SJSA1 (cell line): ENCODE measurements around the gene NCKAP5. TPM values are rescaled to one million over a fixed set of nuclear protein-coding genes. Genes with fewer than 3 reads are reported as not detected.

ENCODE experiments used
- DNase-seq, 2 experiments: peaks; one replicate each; pipeline ENCODE4 v3.0.0-alpha.2; 2015 to 2020; ENCODE audit warnings: low spot score in 2 of 2, low read depth in 1 of 2
- H3K27ac ChIP-seq: fragments of 250-450 bp; sonication (Bioruptor Pico); 2 replicates; pipeline ENCODE4 v1.5.1; 2020; ENCODE audit warnings: mild to moderate bottlenecking, moderate library complexity
- H3K27me3 ChIP-seq: fragments of 250-450 bp; sonication (Bioruptor Pico); replicated peaks from 2 replicates; pipeline ENCODE4 v1.5.1; 2020; ENCODE audit warnings: mild to moderate bottlenecking, moderate library complexity
- H3K36me3 ChIP-seq: fragments of 250-450 bp; sonication (Bioruptor Pico); 2 replicates; pipeline ENCODE4 v1.5.1; 2020; ENCODE audit warnings: mild to moderate bottlenecking
- H3K4me1 ChIP-seq: fragments of 250-450 bp; sonication (Bioruptor Pico); replicated peaks from 2 replicates; pipeline ENCODE4 v1.6.1; 2021; ENCODE audit warnings: mild to moderate bottlenecking
- H3K4me3 ChIP-seq: fragments of 250-450 bp; sonication (Bioruptor Pico); 2 replicates; pipeline ENCODE4 v1.5.1; 2020; ENCODE audit warnings: mild to moderate bottlenecking
- H3K9me3 ChIP-seq: fragments of 250-450 bp; sonication (Bioruptor Pico); replicated peaks from 2 replicates; pipeline ENCODE4 v1.5.1; 2020; ENCODE audit warnings: mild to moderate bottlenecking
- total RNA-seq: library from RNA; depleted of rRNA; stranded (reverse); fragments of >200 nt; shearing (Covaris generic); gene quantifications from 2 replicates; pipeline ENCODE4 v1.2.3, GENCODE V29; 2014

Gene NCKAP5
- total RNA-seq, 1 experiment from 2014 or later, result 2.5 TPM

DNA sequence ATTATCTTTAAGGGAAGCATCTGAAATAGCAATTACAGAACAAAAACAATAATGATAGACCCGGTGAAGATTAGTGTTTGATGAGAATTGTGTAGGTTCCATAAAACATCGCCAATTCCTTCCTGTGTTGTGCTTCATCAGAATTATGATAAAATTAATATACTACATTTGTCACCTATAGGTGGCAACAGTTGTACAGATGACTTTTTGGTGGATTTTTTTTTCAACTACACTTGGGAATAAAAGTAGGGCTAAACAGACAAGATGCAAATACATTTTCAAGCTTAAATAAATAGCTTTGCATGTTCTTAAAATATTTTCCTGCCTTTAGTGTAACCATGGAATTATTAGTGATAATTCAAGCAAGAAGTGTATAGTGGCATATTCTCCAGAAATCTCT, 891.3 kb downstream of the NCKAP5 start:
- no peaks in the 10 kb centered on the region for H3K36me3 ChIP-seq
- no peaks in the 10 kb centered on the region for H3K27me3 ChIP-seq
- H3K4me3 ChIP-seq, result no peak overlapping the region
- H3K27ac ChIP-seq, result no peak overlapping the region
- H3K9me3 ChIP-seq, result no peaks in the 10 kb centered on the region
- DNase-seq, result no peak
- peaks cover 30% of the 10 kb centered on the region for H3K4me1 ChIP-seq

DNA sequence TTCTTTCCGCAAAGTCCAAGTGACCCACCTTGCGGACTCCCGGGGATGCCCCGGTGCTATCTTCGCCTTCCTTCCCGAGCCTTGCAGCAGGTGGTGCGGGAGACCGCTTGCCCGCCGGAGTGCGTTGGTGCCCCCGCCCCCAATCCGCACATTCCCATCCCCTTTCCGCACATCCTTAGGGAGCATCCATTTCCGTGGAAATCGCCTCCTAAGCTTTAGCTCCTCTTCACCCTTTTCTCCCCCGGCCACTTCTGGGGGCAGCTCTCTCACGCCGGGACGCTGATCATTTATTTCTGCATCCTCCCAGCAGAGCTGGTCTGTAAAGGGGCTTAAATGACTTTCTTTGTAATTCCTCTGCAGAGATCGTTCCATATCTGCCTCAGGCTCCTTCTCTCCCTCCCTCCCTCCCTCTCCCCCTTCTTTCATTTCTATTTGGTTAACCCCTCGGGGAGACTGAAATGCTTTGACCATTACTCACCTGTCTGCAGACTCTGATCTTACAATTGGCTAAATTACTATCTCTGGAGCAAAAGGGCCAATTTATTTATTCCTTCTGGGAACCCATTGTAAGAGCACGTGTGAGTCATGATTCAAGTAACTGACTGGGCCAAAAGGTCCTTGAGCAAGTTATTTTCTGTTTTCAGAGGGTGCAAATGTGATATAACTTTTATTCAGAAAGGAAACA, 897.0 kb downstream of the NCKAP5 start:
- Histone ChIP-seq H3K36me3 (peaks cover 33% of the 10 kb centered on the region), H3K9me3 (no peaks in the 10 kb centered on the region), H3K4me3 (peak overlapping the region; percentile 55), H3K4me1 (peaks cover 35% of the 10 kb centered on the region), H3K27me3 (no peaks in the 10 kb centered on the region), H3K27ac (peak overlapping the region; percentile 55)
- DNase-seq, result peak; percentile 73 to 92

DNA sequence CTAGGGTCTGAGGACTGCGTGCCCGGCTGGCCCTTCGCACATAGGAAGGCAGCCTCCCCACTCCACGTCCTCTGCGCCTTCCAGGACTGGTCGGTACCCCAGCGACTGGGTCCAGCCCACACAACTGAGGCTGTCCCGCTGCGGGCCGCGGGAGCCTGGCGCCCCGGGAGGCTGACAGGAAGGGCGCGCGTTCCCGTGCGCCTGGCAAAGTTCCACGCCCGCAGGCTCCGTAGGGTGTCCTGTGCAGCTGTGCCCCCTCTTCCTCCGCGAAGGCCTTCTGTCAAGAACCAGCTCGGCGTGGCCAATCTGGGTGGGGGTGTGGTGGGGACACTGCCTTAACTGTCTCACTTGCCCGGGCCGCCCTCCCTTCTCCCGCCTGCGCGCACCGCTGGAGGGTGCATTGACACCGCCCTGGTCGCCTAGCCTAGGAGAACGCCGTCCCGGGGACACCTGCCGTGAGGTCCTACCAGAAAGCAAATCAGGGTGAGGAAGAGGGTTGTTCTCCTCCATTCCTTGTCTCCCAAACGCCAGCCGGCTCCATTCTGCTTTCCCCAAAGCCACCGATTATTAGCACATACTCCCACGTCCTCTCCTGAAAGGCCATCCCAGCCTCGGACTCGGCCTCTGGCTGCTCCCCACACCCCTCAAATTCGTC, 897.6 kb downstream of the NCKAP5 start:
- peak; percentile 64 to 70 for DNase-seq
- peaks cover 35% of the 10 kb centered on the region for H3K4me1 ChIP-seq
- H3K4me3 ChIP-seq, result peak overlapping the region; percentile 55
- no peaks in the 10 kb centered on the region for H3K27me3 ChIP-seq
- peak overlapping the region; percentile 54 for H3K27ac ChIP-seq
- peaks cover 40% of the 10 kb centered on the region for H3K36me3 ChIP-seq
- no peaks in the 10 kb centered on the region for H3K9me3 ChIP-seq

DNA sequence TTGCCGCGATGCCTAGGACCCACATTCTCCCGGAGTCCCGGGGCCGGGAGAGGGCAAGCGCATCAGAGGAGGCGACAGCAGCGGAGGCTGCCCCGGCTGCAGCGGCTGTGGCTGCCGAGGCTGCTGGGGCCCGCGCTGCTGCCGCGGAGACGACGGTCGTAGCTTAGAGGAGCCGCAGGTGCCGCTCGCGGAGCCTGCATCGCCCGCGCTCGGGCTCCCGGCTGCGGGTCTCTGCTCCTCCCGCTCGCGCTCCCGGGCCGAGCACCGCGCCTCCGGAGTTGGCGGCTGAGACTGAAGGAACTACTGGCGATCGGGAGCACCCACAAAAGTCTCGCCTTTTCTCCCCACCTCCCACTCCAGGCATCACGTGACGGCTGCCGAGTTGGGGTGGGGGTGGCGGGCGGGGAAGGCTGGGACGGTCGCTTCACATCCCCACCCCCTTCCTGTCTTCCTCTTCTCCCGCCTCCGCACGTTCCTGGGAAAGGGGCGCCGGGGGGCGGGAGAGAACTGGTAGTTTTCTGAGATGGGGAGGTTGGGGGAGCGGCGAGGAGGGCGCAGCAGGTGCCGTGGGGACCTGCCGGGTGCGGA, 898.3 kb downstream of the NCKAP5 start, which contains the start of gene LYPD1:
TSS of gene LYPD1 (minus strand) at position 298 of the 588 bp plus-strand sequence. CDS start at position 25, 273 bp downstream.
- peak in 1 of 2 experiments; percentile 56 for DNase-seq
- H3K27ac ChIP-seq, result peak within 1 kb of the TSS; percentile 54
- H3K4me1 ChIP-seq, result peaks cover 35% of the 10 kb centered on the region
- H3K36me3 ChIP-seq, result peaks cover 46% of the 10 kb centered on the region
- no peaks in the 10 kb centered on the region for H3K9me3 ChIP-seq
- H3K27me3 ChIP-seq, result no peaks in the 10 kb centered on the region
- peak within 1 kb of the TSS; percentile 55 for H3K4me3 ChIP-seq

DNA sequence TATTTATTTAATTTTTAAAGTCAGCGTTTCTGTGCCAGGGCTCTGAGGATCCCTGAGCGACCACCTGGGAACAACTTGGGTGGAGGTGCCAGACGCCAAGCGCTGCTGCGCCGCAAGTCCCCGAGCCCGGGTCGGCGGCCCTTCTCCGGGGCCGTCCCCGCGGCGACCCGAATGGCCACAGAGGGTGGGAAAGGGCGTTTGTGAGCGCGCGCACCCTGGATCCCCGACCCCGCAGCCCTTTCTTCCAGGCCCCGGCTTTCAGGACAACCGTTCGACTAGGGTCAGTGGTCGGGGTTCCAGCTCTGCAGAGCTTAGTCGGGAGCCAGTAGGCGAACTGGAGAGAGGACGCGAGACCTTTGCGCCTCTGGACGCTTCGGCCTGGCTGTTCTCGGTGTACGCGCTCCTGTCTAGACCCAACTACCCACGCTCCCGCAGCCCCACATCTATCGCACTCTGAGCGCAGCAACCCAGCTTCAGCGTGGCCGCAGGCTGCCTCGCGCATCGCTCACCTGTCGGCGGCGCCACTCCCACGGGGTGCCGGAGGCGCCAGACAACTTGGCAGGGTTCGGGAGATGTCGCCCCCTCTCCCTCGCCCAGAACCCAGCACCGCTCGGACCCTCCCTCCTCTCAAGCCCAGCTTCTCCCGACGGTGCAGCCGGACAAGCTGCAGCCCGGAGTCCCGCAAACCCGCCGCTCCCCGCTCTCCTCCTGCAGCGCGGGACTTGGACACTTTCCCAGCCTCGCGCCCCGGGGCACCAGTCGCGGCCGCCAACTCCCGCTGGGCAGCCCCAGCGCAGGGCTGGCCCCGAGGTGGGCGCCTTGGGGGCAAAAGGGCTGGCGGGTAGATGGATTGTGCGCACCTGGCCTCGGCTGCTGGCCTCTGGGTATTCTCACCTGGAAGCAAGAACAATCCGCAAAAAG, 899.0 kb downstream of the NCKAP5 start:
- no peaks in the 10 kb centered on the region for H3K27me3 ChIP-seq
- peak overlapping the region; percentile 55 for H3K4me3 ChIP-seq
- no peaks in the 10 kb centered on the region for H3K9me3 ChIP-seq
- H3K27ac ChIP-seq, result no peak overlapping the region
- H3K36me3 ChIP-seq, result peaks cover 51% of the 10 kb centered on the region
- peak in 1 of 2 experiments; percentile 20 for DNase-seq
- peaks cover 36% of the 10 kb centered on the region for H3K4me1 ChIP-seq

DNA sequence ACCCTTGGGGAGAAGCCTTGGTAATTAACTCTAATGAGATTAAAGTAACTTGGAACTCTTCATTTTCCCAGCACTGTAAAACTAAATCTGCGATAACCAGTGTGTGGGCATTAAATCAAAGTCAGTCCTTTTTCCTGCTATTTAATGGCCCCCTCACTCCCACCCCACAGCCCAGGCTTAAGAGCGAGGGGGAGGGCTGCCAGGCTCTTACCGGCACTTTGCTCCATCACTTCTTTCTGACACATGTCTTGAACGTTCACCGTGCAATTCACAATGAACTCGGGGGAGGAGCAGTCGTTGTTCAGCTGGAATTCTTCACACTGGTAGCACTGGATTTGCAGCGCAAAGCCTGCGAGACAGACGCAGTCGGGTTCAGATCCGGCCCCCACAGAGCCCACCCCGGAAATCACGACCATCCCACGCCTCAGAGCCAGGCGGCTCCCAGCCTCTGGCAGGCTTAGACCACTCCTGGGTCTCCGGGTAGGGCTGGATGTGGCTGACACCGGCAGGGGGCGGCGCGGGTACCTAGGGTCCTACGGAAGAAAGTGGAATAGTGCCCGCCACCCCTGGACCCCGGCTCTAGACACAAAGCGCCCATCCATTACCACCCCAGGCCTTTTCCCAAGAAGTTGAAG, 900.0 kb downstream of the NCKAP5 start:
- no peak overlapping the region for H3K4me3 ChIP-seq
- H3K27me3 ChIP-seq, result no peaks in the 10 kb centered on the region
- H3K27ac ChIP-seq, result no peak overlapping the region
- no peaks in the 10 kb centered on the region for H3K9me3 ChIP-seq
- no peak for DNase-seq
- peaks cover 46% of the 10 kb centered on the region for H3K4me1 ChIP-seq
- H3K36me3 ChIP-seq, result peaks cover 61% of the 10 kb centered on the region

DNA sequence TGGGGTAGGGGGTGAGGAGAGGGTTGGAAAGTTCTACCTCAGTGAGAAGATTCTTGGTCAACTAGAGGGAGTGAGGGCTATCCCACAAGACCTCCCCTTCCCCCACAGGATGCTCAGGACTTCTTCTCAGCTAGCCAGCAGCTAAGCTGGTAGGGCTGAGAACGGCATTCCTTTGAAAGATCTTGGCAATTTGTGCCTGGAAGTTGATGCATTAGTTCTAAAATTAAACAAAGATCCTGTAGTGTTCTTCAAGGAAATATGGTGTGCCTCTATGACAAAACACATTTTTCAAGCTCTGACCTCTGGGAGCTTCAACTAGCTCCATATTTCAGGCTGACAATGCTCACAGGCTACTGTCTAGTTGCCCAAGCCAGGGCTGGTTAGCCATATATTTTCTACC, 900.6 kb downstream of the NCKAP5 start:
- DNase-seq, result no peak
- no peak overlapping the region for H3K27ac ChIP-seq
- no peak overlapping the region for H3K4me3 ChIP-seq
- H3K9me3 ChIP-seq, result no peaks in the 10 kb centered on the region
- H3K27me3 ChIP-seq, result no peaks in the 10 kb centered on the region
- H3K4me1 ChIP-seq, result peaks cover 51% of the 10 kb centered on the region
- peaks cover 67% of the 10 kb centered on the region for H3K36me3 ChIP-seq

DNA sequence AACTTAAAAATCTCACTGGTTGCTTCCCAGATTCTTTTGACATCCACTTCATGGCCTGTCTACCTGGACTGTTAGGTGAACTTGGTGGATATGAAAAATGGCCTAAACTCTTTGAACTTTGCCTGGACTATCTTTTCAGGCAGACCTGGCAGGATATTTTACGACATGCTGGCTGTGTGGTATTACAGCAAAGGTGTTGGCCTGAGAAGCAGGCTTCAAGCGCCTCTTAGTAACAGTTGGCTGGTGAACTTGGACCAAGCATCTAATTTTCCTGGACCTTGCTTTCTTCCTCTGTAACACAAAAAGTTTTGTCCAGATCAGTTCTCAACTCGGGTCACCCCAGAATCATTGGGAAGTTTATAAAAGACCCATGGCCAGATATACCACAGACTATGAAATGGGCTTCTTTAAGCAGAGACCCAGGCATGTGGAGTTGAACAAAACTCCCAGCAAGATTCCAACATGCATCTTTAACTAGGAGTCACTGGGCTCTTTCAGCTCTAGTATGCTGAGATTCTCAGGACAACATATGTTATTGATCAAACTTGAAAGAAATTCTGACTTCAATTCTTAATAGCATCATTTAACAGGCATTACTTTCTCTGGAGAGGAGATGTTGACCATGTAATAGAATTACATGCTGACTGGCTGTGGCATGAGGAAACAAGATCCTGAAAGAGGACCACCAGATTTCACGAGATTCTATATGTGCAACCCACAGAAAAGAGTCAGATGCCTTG, 902.7 kb downstream of the NCKAP5 start:
- Histone ChIP-seq H3K9me3 (no peaks in the 10 kb centered on the region), H3K27ac (no peak overlapping the region), H3K27me3 (no peaks in the 10 kb centered on the region), H3K36me3 (peaks cover 85% of the 10 kb centered on the region), H3K4me3 (no peak overlapping the region), H3K4me1 (peaks cover 44% of the 10 kb centered on the region)
- DNase-seq, result no peak

DNA sequence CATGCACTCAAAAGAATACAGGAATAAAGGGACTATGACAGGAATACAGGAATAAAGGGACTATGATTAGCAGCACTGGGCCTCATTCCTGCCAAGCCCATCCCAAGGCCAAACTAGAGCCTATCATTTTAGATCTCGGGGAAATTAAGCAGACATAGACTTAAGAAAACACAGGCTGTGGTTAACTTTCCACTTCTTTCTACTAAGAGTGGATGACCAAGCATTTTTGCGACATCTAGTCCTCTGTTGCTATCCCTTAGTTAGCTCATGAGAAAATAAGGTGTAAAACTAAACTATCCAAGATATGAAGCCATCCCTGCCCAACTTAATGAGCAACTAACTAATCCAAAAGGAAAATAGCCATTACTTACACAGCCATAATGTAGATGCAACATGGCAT, 904.2 kb downstream of the NCKAP5 start:
- Histone ChIP-seq H3K36me3 (peaks cover 95% of the 10 kb centered on the region), H3K27ac (no peak overlapping the region), H3K9me3 (no peaks in the 10 kb centered on the region; the same call in 1 of the 2 replicates), H3K27me3 (no peaks in the 10 kb centered on the region), H3K4me3 (no peak overlapping the region), H3K4me1 (peaks cover 38% of the 10 kb centered on the region)
- no peak for DNase-seq

DNA sequence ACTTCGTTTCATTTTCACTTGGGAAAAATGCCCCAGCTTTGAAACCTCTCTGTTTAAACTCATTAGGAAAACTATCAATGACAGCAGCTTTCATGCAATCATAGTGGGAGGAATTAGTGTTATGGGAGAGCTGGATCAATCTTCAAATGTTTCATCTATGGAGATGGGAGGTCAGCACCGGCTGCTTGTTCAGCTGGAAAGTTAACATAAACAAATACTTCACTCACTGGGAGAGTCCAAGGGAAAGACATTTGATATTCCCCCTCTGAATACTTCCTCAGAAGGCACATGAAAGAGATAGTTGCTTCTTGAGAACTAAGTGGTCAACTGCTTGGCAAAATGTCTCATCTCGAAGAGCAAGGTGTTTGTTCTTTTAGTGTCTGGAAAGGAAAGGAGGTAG, 905.5 kb downstream of the NCKAP5 start:
- Histone ChIP-seq H3K36me3 (peaks cover 95% of the 10 kb centered on the region), H3K27me3 (no peaks in the 10 kb centered on the region), H3K4me3 (no peak overlapping the region), H3K27ac (no peak overlapping the region; the same call in 1 of the 2 replicates), H3K9me3 (no peaks in the 10 kb centered on the region; the same call in 1 of the 2 replicates), H3K4me1 (peaks cover 30% of the 10 kb centered on the region)
- DNase-seq, result peak in 1 of 2 experiments; percentile 39

DNA sequence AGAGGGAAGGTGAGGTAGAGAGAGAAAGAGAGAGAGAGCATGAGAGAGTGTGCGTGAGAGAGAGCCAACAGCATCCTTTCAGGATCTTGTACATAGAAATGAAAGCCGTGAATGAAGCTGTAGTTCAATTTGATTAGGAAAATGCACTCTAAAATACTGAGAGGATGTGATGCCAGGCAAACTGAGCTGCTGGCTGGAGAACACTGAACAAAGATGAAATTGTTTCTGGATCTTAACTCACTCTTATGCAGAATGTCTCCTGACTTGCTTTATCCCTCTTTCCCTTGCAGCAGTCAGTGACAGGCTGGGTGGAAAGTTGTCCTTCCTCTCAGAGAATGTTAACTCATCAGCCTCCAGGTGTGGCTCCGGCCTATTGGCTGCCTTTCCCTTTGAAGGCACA, 908.9 kb downstream of the NCKAP5 start:
- no peak overlapping the region for H3K4me3 ChIP-seq

DNA sequence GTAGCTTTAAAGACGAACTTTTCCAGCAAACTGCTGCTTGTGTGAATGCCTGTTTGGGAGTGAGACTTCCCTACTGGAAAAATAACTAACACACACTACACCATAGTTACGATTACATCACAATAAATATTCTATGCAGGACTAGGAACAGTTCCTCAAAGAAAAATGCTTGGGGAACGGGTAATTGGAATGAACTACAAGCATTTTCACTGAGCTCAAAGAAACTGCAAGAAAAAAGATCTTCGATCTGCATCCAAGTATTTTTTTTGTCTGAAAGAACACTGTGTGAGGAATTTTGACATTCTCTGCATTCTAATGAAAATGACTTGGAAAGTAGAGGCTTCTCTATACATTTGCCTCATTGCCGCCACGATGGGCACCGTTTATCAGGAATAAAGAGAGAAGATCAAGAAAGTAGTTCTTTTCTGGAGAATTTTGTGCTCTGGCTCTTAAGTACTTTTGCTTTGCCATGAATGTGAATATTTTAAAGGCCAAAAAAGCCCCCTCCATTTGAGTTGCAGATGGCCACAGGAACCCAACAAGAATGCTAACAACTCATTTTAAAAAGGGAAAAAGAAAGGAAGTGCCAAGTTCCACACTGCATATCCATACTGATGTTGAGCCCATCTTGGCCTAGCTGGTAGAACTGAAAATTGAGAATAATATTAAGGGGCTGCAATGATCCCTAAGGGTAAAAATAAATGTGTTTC, 911.8 kb downstream of the NCKAP5 start:
- DNase-seq, result no peak
- H3K36me3 ChIP-seq, result peaks cover 62% of the 10 kb centered on the region
- H3K27me3 ChIP-seq, result no peaks in the 10 kb centered on the region
- H3K4me3 ChIP-seq, result no peak overlapping the region
- no peaks in the 10 kb centered on the region; the same call in 1 of the 2 replicates for H3K9me3 ChIP-seq
- H3K4me1 ChIP-seq, result peaks cover 49% of the 10 kb centered on the region
- H3K27ac ChIP-seq, result peak overlapping the region; percentile 23

More for the DNA sequence above, 908.9 kb downstream of the NCKAP5 start:
- no peak for DNase-seq
- Histone ChIP-seq H3K4me1 (peaks cover 45% of the 10 kb centered on the region), H3K27ac (no peak overlapping the region), H3K36me3 (peaks cover 78% of the 10 kb centered on the region), H3K9me3 (no peaks in the 10 kb centered on the region; the same call in 1 of the 2 replicates), H3K27me3 (no peaks in the 10 kb centered on the region)
